BLaER1 treated with 17β-estradiol and CSF1 and Interleukin-3, amounts not matched to agents 10 nM and 100 nM (cell line): ENCODE measurements around the gene UBE2E2.
A peak's percentile ranks its signal among the peaks of the same experiment; 100 is the strongest.

Experiments
- H3K27ac ChIP-seq, 11 experiments: shearing (Covaris generic); formaldehyde crosslinking; 2 replicates each; pipeline ENCODE4 v1.8.1; 2022
- H3K27me3 ChIP-seq, 11 experiments: shearing (Covaris generic); formaldehyde crosslinking; 2 replicates each; pipeline ENCODE4 v1.8.1; 2022
- H3K36me3 ChIP-seq, 11 experiments: shearing (Covaris generic); formaldehyde crosslinking; 2 replicates each; pipeline ENCODE4 v1.8.1; 2022
- H3K4me1 ChIP-seq, 10 experiments: shearing (Covaris generic); formaldehyde crosslinking; 2 replicates each; pipeline ENCODE4 v1.8.1; 2022
- H3K4me2 ChIP-seq, 11 experiments: shearing (Covaris generic); formaldehyde crosslinking; 2 replicates each; pipeline ENCODE4 v1.8.1; 2022
- H3K4me3 ChIP-seq, 10 experiments: shearing (Covaris generic); formaldehyde crosslinking; 2 replicates each; pipeline ENCODE4 v1.8.1; 2022
- H3K9ac ChIP-seq, 11 experiments: shearing (Covaris generic); formaldehyde crosslinking; 2 replicates each; pipeline ENCODE4 v1.8.1; 2022
- H3K9me3 ChIP-seq, 11 experiments: shearing (Covaris generic); formaldehyde crosslinking; replicated peaks in 1 of 11; 2 replicates each; pipeline ENCODE4 v1.8.1; 2022
- H4K20me1 ChIP-seq, 11 experiments: shearing (Covaris generic); formaldehyde crosslinking; 2 replicates each; pipeline ENCODE4 v1.8.1; 2022
- Cebpa-rat ChIP-seq, 11 experiments: shearing (Covaris generic); IDR thresholded peaks; 2 replicates each; pipeline ENCODE4 v1.8.1; 2022

The UBE2E2 gene

GRCh38 chr3:23288715-23289114, 85.6 kb downstream of the UBE2E2 start:
- peaks cover 0 to 89% (median 4%) of the 10 kb centered on the region in 11 experiments; a peak in 8 of 22 replicates for H4K20me1 ChIP-seq
- no peak overlapping the region for H3K4me2 ChIP-seq
- peaks cover 0 to 14% (median 0%) of the 10 kb centered on the region in 10 experiments; a peak in 4 of 20 replicates for H3K4me1 ChIP-seq
- H3K4me3 ChIP-seq: no peak overlapping the region
- H3K9me3 ChIP-seq: peaks cover 9 to 21% (median 13%) of the 10 kb centered on the region in 11 experiments; a peak in 19 of 22 replicates
- no peaks in the 10 kb centered on the region for H3K27me3 ChIP-seq
- peaks cover 0 to 4% (median 0%) of the 10 kb centered on the region in 11 experiments; a peak in 1 of 22 replicates for H3K36me3 ChIP-seq
- H3K27ac ChIP-seq: no peak overlapping the region
- no peak for TF ChIP-seq Cebpa-rat (IDR thresholded peaks at IDR 0.05)
- H3K9ac ChIP-seq: no peak overlapping the region

- peaks cover 0 to 11% (median 3%) of the 10 kb centered on the region in 11 experiments; a peak in 12 of 22 replicates for H3K9me3 ChIP-seq
- H3K4me2 ChIP-seq: no peak overlapping the region
- no peak overlapping the region for H3K27ac ChIP-seq
- no peak overlapping the region for H3K9ac ChIP-seq
- peaks cover 0 to 7% (median 5%) of the 10 kb centered on the region in 10 experiments; a peak in 8 of 20 replicates for H3K4me1 ChIP-seq
- no peaks in the 10 kb centered on the region for H3K36me3 ChIP-seq
- TF ChIP-seq Cebpa-rat (IDR thresholded peaks at IDR 0.05): no peak
- no peak overlapping the region for H3K4me3 ChIP-seq
- H3K27me3 ChIP-seq: no peaks in the 10 kb centered on the region
- peaks cover 0 to 77% (median 0%) of the 10 kb centered on the region in 11 experiments; a peak in 9 of 22 replicates for H4K20me1 ChIP-seq
Observed at GRCh38 chr3:23292432-23292831, 89.3 kb downstream of the UBE2E2 start.

DNA sequence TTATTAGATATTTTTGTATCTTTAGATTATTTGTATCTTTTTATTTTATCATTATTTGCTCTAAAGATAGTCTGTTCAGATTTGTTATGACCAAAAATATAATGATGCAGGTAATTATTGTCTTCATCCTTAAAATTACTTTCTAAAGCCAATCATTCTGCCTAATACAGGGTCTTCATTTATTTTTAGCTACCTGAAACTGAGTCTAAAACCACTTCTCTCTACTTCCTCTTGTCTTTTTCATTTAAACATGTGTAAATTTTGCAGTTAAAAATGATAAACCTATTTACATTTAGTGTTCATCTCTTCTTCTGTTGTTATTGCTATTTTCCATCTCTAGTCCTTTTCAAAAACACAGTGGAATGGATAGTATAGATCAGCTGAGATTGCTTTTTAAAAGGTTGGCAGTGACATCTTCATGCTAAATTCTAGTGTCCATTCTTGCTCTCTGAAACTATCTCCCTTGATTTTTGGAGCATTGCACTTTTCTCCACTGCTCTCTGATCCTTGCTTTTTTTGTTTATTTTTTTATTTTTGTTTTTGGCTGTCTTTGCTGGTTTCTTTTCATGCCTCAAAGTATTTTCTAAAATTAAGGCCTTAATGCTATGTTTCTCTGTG, 91.8 kb downstream of the UBE2E2 start:
- peaks cover 0 to 17% (median 3%) of the 10 kb centered on the region in 11 experiments; a peak in 5 of 22 replicates for H3K9me3 ChIP-seq
- H3K4me3 ChIP-seq: no peak overlapping the region
- peak overlapping the region in 2 of 11 experiments; percentile 15 to 16; a peak in 1 of 22 replicates for H3K4me2 ChIP-seq
- H3K27me3 ChIP-seq: no peaks in the 10 kb centered on the region
- peaks cover 0 to 53% (median 0%) of the 10 kb centered on the region in 11 experiments; a peak in 6 of 22 replicates for H4K20me1 ChIP-seq
- TF ChIP-seq Cebpa-rat (IDR thresholded peaks at IDR 0.05): no peak
- no peaks in the 10 kb centered on the region for H3K36me3 ChIP-seq
- H3K4me1 ChIP-seq: peaks cover 0 to 7% (median 5%) of the 10 kb centered on the region in 10 experiments; a peak in 8 of 20 replicates
- H3K9ac ChIP-seq: no peak overlapping the region
- H3K27ac ChIP-seq: no peak overlapping the region

DNA sequence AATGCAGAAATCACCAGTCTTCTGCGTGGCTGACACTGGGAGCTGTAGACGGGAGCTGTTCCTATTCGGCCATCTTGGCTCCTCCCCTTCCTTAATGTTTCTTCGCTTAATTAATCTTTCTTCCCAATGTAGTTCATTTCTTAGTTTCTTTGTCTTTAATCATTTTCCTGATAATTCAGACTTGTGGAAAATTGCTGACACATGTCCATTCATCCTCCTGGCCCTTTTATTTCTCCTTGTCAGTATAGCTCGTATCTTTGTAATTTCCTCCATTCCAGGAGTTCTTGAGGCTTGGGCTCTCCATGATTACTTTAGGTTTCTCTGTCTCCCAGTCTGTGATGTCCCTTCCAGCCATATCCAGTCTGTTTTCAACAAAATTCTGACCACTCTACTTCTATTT, 98.7 kb downstream of the UBE2E2 start:
- no peak overlapping the region for H3K9ac ChIP-seq
- no peak overlapping the region for H3K4me2 ChIP-seq
- no peaks in the 10 kb centered on the region for H3K36me3 ChIP-seq
- H3K4me3 ChIP-seq: no peak overlapping the region
- TF ChIP-seq Cebpa-rat (IDR thresholded peaks at IDR 0.05): no peak
- H3K27me3 ChIP-seq: no peaks in the 10 kb centered on the region
- peaks cover 0 to 8% (median 0%) of the 10 kb centered on the region in 11 experiments; a peak in 4 of 22 replicates for H3K9me3 ChIP-seq
- H3K27ac ChIP-seq: no peak overlapping the region
- peaks cover 0 to 7% (median 0%) of the 10 kb centered on the region in 10 experiments; a peak in 1 of 20 replicates for H3K4me1 ChIP-seq
- peaks cover 0 to 60% (median 0%) of the 10 kb centered on the region in 11 experiments; a peak in 6 of 22 replicates for H4K20me1 ChIP-seq

DNA sequence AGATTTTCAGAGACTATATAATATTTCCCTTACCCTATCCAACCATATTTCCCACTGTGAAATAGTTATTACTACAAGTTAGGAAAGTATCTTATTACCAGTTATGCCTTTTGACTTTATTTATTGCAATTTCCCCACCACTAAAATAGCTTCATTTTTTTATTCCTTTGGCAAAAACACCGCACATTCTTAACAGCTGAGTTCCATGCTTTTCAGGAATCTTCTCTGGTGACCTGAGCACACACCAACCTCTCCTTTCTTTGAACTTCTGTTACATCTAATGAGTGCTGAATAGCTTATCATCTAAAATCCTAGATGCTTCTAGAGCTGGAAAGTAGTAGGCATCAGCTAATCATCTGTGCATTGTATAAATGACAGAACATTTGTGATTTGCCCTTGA, 99.1 kb downstream of the UBE2E2 start:
- peaks cover 0 to 8% (median 0%) of the 10 kb centered on the region in 11 experiments; a peak in 3 of 22 replicates for H3K9me3 ChIP-seq
- peaks cover 0 to 7% (median 0%) of the 10 kb centered on the region in 10 experiments; a peak in 1 of 20 replicates for H3K4me1 ChIP-seq
- H4K20me1 ChIP-seq: peaks cover 0 to 65% (median 0%) of the 10 kb centered on the region in 11 experiments; a peak in 6 of 22 replicates
- TF ChIP-seq Cebpa-rat (IDR thresholded peaks at IDR 0.05): no peak
- H3K36me3 ChIP-seq: no peaks in the 10 kb centered on the region
- H3K9ac ChIP-seq: no peak overlapping the region
- no peak overlapping the region for H3K4me3 ChIP-seq
- H3K27me3 ChIP-seq: no peaks in the 10 kb centered on the region
- H3K27ac ChIP-seq: no peak overlapping the region
- no peak overlapping the region for H3K4me2 ChIP-seq

DNA sequence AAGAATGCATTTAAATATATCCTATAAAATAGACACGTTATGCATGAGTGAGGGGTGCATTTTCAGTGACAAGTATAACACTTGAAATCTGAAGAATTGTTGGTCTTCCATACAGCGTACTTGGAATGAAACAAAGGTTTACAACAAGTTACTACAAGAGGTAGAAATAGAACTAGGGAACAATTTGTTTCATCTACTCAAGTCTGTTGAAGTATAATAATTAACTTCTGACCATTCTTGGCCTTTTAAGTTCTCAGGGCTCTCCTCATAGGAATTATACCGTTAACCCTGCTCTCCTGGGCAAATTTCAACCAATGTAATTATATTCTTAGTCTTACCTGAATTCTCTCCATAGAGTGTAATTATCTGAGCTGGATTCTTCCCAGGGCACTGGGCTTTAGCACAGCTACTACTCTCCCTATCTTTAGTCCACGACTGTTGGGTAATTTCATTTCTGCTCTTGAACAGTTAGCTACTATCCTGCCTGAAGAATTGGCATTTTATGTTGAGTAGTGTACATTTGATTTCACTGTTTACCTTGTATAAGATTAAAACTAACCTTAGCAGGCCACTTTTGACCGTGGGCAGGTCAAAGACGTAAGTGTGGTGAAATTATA, 100.6 kb downstream of the UBE2E2 start:
- H3K4me3 ChIP-seq: no peak overlapping the region
- peaks cover 0 to 3% (median 0%) of the 10 kb centered on the region in 11 experiments; a peak in 5 of 22 replicates for H3K36me3 ChIP-seq
- no peaks in the 10 kb centered on the region for H3K27me3 ChIP-seq
- no peak overlapping the region for H3K9ac ChIP-seq
- no peak overlapping the region for H3K4me2 ChIP-seq
- peaks cover 0 to 76% (median 0%) of the 10 kb centered on the region in 11 experiments; a peak in 7 of 22 replicates for H4K20me1 ChIP-seq
- peaks cover 0 to 7% (median 0%) of the 10 kb centered on the region in 10 experiments; a peak in 1 of 20 replicates for H3K4me1 ChIP-seq
- no peak for TF ChIP-seq Cebpa-rat (IDR thresholded peaks at IDR 0.05)
- no peak overlapping the region for H3K27ac ChIP-seq
- peaks cover 0 to 6% (median 0%) of the 10 kb centered on the region in 11 experiments; a peak in 3 of 22 replicates for H3K9me3 ChIP-seq

DNA sequence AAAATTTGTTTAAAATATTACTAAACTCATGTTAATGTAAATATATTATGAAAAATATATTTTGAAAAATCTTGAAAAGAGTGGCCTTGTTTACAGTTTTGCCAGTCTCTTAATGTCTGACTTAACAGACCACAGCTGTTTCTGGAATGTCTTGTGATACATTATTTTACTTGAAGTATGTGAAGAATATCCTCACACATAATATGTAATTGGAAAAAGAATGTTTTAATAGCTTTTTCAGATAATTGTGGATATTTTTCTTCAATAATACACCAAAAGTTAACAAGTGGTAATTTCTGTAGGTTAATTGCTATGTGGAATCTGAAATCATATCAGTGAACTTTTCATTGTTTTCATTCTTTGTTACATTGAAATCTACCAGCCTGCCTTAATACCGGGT, 101.3 kb downstream of the UBE2E2 start:
- no peak overlapping the region for H3K27ac ChIP-seq
- H3K9me3 ChIP-seq: peaks cover 0 to 5% (median 0%) of the 10 kb centered on the region in 11 experiments; a peak in 3 of 22 replicates
- H4K20me1 ChIP-seq: peaks cover 0 to 83% (median 0%) of the 10 kb centered on the region in 11 experiments; a peak in 7 of 22 replicates
- no peak overlapping the region for H3K4me2 ChIP-seq
- TF ChIP-seq Cebpa-rat (IDR thresholded peaks at IDR 0.05): no peak
- H3K9ac ChIP-seq: no peak overlapping the region
- no peaks in the 10 kb centered on the region for H3K27me3 ChIP-seq
- H3K36me3 ChIP-seq: peaks cover 0 to 9% (median 0%) of the 10 kb centered on the region in 11 experiments; a peak in 5 of 22 replicates
- peaks cover 0 to 7% (median 0%) of the 10 kb centered on the region in 10 experiments; a peak in 1 of 20 replicates for H3K4me1 ChIP-seq
- no peak overlapping the region for H3K4me3 ChIP-seq

- TF ChIP-seq Cebpa-rat (IDR thresholded peaks at IDR 0.05): no peak
- H3K27ac ChIP-seq: no peak overlapping the region
- peaks cover 0 to 88% (median 0%) of the 10 kb centered on the region in 11 experiments; a peak in 6 of 22 replicates for H4K20me1 ChIP-seq
- peaks cover 0 to 4% (median 0%) of the 10 kb centered on the region in 11 experiments; a peak in 2 of 22 replicates for H3K9me3 ChIP-seq
- no peak overlapping the region for H3K4me3 ChIP-seq
- no peak overlapping the region for H3K9ac ChIP-seq
- H3K4me1 ChIP-seq: peaks cover 0 to 7% (median 0%) of the 10 kb centered on the region in 10 experiments; a peak in 3 of 20 replicates
- no peaks in the 10 kb centered on the region for H3K27me3 ChIP-seq
- no peak overlapping the region for H3K4me2 ChIP-seq
- peaks cover 0 to 23% (median 0%) of the 10 kb centered on the region in 11 experiments; a peak in 6 of 22 replicates for H3K36me3 ChIP-seq
Observed at GRCh38 chr3:23308986-23309625, 106.0 kb downstream of the UBE2E2 start.
